RPMI7951 (cell line): ENCODE measurements around the gene SLC5A11. TPM values are rescaled to one million over a fixed set of nuclear protein-coding genes. Genes with fewer than 3 reads are reported as not detected.
"Not testable (repeated sequence)": the region's sequence is repeated elsewhere in the genome, so short reads cannot be mapped to it uniquely, and the experiment has no call there.

Source experiments
- DNase-seq: peaks from one replicate; pipeline ENCODE4 v3.0.0-alpha.2; 2012; ENCODE audit warnings: low read depth
- total RNA-seq: library from RNA; depleted of rRNA; stranded (reverse); fragments of >200 nt; shearing (Covaris generic); gene quantifications from 2 replicates; pipeline ENCODE4 v1.2.3, GENCODE V29; 2014

SLC5A11 gene
- total RNA-seq, 1 experiment from 2014 or later = not detected

DNA sequence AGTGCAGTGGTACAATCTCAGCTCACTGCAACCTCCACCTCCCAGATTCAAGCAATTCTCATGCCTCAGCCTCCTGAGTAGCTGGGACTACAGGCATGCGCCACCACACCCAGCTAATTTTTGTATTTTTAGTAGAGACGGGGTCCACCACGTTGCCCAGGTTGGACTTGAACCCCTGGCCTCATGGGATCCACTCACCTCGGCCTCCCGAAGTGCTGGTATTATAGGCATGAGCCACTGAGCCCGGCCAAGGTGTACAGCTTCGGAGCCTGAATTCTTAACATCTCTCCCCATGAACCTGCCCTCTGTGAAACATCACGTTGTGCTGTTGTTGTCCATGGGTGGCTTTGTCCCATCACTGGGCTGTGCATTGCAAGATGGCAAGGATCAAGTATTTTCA, 11.1 kb downstream of the SLC5A11 start:
- DNase-seq = not testable (repeated sequence)

DNA sequence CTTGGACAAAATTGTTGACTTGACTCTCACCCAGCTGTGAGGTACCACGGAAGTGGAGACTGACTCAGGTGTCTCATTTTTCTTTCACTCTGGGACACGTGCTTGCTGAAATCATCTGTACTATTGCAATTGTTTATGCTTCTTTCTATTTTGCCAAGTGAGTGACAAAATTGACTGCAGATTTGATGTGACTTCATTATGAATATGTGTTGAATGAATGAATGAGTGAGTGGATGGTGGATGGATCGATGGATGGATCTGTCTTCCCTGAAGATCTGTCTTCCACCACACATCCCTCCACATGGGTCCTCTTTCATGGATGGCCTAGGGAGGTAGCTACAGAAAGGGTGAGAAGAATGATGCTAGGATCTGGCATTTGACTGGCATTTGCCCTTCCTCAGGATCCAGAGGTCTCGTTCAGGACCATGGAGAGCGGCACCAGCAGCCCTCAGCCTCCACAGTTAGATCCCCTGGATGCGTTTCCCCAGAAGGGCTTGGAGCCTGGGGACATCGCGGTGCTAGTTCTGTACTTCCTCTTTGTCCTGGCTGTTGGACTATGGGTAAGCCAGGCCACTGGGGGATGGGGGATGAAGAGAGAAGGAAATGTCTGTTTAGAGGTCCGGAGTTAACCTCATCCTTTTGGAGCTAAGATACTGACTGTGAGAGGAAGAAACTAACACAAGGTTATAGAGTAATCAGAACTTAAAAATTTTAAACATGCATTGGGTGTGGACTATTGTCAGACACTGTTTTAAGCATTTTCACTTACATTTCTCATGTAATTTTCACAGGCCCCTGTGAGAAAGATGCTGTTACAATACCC, 12.7 kb downstream of the SLC5A11 start:
- peak; percentile 58 for DNase-seq

- no peak for DNase-seq
These were observed 15.7 kb downstream of the SLC5A11 start for GRCh38 chr16:24861461-24861860.

DNA sequence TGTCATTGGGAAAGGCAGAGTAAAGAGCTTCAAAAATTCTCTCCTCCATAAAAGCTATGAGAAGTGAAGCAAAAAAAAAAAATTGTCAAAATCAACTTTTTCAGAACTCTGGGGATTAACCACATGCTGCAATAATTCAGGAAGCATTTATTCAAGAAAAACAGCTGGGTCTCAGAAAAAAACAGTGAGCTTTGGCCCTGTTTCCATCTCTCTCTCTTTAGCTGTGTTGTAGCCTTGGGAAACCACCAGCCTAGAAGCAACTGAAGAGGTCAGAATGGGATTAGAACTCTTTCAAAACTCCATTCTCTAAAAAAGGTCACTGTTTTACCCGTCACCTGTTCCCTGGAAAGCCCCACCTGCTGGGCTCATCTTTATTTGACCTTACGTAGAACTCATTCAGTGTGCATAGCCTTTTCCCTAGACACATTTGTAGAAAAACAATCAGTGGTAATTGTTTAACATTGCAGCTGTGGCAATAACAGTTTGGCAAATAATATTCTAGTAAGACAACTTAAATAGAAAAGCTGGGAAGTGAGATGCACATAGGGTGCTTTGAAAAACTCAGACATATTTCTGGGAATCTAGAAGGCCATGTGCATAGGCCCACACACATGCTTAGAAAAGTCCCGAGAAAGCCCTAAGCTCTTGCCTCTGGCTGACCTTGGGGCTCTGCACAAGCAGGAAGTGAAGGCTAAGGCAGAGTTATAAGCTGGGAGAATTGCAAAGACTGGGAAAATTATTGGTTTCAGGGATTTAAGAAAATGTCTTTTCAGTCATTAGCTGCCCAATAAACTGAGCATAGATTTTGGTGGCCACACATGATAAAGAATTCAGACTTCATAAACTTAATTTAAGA, 18.0 kb downstream of the SLC5A11 start:
- DNase-seq = no peak

GRCh38 chr16:24869033-24869432, 23.3 kb downstream of the SLC5A11 start:
- no peak for DNase-seq

- DNase-seq = no peak
These were observed 26.1 kb downstream of the SLC5A11 start for GRCh38 chr16:24871891-24872290.

DNA sequence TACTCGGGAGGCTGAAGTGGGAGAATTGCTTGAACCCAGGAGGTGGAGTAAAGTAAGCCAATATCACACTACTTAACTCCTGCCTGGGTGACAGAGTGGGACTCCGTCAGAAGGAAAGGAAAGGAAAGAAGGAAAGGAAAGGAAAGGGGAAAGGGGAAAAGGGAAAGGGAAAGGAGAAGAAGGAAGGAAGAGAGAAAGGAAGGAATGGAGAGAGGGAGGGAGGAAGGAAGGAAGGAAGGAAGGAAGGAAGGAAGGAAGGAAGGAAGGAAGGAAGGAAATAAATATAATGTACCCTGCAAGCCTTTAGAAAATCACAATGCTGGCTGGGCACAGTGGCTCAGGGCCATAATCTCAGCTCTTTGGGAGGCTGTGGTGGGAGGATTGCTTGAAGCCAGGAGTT, 27.3 kb downstream of the SLC5A11 start:
- no peak for DNase-seq

- no peak for DNase-seq
These were observed 29.7 kb downstream of the SLC5A11 start for GRCh38 chr16:24875466-24875865.

- no peak for DNase-seq
These were observed 30.5 kb downstream of the SLC5A11 start for GRCh38 chr16:24876231-24876630.

- no peak for DNase-seq
These were observed 33.9 kb downstream of the SLC5A11 start for GRCh38 chr16:24879684-24880083.

- peak; percentile 36 for DNase-seq
These were observed 38.0 kb downstream of the SLC5A11 start for GRCh38 chr16:24883714-24884151.

DNA sequence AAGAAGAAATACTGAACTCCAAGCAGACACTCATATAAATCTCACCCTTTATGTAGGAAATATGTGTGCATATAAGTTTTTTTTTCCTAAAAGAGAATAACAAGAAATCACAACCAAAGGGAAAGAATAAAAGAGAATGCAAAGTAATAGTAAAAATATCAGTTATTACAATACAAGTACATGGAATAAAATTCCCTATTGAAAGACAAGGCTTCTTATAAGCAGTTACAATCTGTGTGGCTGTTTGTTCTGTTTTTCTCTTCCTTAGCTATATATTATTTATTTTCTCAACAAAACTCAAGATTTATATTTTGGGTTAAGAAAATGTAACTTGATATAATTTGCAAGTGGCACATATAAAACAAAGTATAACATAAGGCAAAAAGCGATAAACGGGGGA, 41.7 kb downstream of the SLC5A11 start:
- DNase-seq = no peak

GRCh38 chr16:24890746-24891145, 45.0 kb downstream of the SLC5A11 start:
- DNase-seq = no peak

GRCh38 chr16:24896439-24896838, 50.7 kb downstream of the SLC5A11 start:
- DNase-seq = no peak

- not testable (repeated sequence) for DNase-seq
These were observed 51.8 kb downstream of the SLC5A11 start for GRCh38 chr16:24897522-24897921.

- DNase-seq = no peak
These were observed 54.5 kb downstream of the SLC5A11 start for GRCh38 chr16:24900230-24900629.

DNA sequence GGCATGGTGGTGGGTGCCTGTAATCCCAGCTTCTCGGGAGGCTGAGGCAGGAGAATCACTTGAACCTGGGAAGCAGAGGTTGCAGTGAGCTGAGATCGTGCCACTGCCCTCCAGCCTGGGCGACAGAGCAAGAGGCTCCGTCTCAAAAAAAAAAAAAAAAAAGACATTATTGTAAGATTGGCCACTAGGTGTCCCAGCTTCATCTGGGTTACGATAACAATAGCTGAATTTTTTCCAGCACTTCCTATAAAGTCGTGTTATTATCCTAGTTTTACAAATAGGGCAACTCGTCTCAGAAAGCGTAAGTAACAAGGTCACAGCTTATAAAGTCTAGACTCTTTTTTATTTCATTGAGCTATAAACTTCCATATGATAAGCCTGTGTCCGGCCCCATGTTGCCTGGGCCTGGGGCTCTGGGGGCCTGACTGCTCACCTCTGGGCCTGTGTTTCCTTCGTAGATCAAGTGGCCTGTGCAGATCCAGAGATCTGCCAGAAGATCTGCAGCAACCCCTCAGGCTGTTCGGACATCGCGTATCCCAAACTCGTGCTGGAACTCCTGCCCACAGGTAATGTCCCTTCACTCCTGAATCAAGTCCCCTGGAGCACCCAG, 60.5 kb downstream of the SLC5A11 start:
- peak; percentile 24 for DNase-seq

GRCh38 chr16:24906901-24907300, 61.1 kb downstream of the SLC5A11 start:
- DNase-seq = no peak

DNA sequence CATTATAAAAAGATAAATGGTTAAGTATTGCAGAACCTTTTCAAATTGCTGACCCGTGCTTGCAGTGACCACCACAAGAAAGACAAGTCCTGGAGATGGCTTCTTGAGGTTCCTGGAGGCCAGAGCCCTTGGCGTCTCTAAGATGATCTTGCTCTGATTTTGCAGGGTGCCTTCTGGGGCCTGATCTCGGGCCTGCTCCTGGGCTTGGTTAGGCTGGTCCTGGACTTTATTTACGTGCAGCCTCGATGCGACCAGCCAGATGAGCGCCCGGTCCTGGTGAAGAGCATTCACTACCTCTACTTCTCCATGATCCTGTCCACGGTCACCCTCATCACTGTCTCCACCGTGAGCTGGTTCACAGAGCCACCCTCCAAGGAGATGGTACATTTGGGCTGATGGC, 63.0 kb downstream of the SLC5A11 start:
- no peak for DNase-seq

DNA sequence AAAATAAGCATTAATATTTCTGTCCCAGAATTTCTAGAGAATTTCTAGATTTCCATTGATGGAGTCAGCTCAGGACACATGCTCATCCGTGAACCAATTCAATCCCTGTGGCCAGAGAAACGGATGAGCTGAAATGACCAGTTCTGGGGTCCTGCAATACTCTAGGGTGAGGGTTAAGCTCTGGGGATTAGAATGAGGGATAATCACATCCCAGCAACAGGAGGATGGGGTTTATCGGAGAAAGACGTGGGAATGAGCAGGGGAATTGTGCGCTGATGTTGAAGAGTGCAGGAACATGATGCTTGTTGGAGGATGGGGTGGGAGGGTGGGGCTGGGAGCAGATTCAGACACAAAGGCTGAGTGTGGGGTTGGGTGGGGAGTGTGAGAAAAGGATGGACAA, 64.1 kb downstream of the SLC5A11 start:
- no peak for DNase-seq

DNA sequence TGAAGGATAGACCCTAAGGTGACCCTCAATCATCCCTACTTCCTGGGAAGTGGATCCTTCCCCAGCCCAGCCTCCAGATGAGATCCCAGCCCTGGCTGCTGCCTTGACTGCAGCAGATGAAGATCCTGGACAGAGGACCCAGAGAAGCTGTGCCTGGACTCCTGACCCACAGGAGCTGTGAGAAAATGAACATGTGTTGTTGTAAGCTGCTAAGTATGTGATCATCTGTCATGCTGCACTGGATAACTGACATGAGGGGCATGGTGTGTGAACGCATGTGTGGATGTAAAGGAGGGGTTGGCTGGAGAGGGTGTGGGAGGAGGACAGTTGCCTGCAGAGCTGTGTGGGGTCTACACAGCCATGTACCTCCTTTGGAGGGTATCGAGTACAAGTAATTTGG, 69.3 kb downstream of the SLC5A11 start:
- DNase-seq = no peak

GRCh38 chr16:24915576-24915975, 69.8 kb downstream of the SLC5A11 start:
- no peak for DNase-seq
